GM12878 (cell line): ENCODE results near the gene TMEM209. TPM values are rescaled to one million over a fixed set of nuclear protein-coding genes. Genes with fewer than 3 reads are reported as not detected.

Experiments
- ASH2L ChIP-seq: fragments of 300-600, 200-600 bp; sonication (generic); IDR thresholded peaks from 2 replicates; pipeline ENCODE4 v1.6.1; 2017; ENCODE audit warnings: low read depth, mild to moderate bottlenecking, borderline replicate concordance
- ATF7 ChIP-seq: fragments of 450-650 bp; IDR thresholded peaks from 2 replicates; pipeline ENCODE4 v1.6.1; 2016; ENCODE audit warnings: low read depth, mild to moderate bottlenecking
- BHLHE40 ChIP-seq, 2 experiments: fragments of 450-650 bp in 1 of 2; IDR thresholded peaks; 2 replicates each; pipeline ENCODE4 v1.6.1; 2011 to 2017; ENCODE audit warnings: low read depth in 2 of 2, borderline replicate concordance in 1 of 2, improper control_type of control experiment in 1 of 2, low read length in 1 of 2, mild to moderate bottlenecking in 1 of 2
- BMI1 ChIP-seq: fragments of 450-650 bp; IDR thresholded peaks from 2 replicates; pipeline ENCODE4 v1.6.1; 2016; ENCODE audit warnings: mild to moderate bottlenecking, moderate library complexity, borderline replicate concordance
- BRCA1 ChIP-seq: IDR thresholded peaks from 2 replicates; pipeline ENCODE4 v1.6.1; 2011; ENCODE audit warnings: low read depth, low read length, improper control_type of control experiment
- CBFB ChIP-seq: IDR thresholded peaks from 2 replicates; pipeline ENCODE4 v1.6.1; 2016; ENCODE audit warnings: antibody characterized with exemption, low read depth
- CEBPB ChIP-seq, 2 experiments: fragments of 150-350 bp in 1 of 2; IDR thresholded peaks; 2 replicates each; pipeline ENCODE4 v1.6.1; 2012 to 2014; ENCODE audit warnings: low read depth in 2 of 2, low read length in 2 of 2, borderline replicate concordance in 1 of 2, inconsistent platforms in 1 of 2
- CREM ChIP-seq: IDR thresholded peaks from 2 replicates; pipeline ENCODE4 v1.6.1; 2014; ENCODE audit warnings: antibody characterized with exemption, low read depth
- E2F4 ChIP-seq: IDR thresholded peaks from 2 replicates; pipeline ENCODE4 v1.6.1; 2012; ENCODE audit warnings: low read depth, low read length, improper control_type of control experiment
- HDGF ChIP-seq: fragments of 450-650 bp; IDR thresholded peaks from 2 replicates; pipeline ENCODE4 v1.6.1; 2016; ENCODE audit warnings: antibody characterized with exemption
- JUNB ChIP-seq: IDR thresholded peaks from 2 replicates; pipeline ENCODE4 v1.6.1; 2016; ENCODE audit warnings: antibody characterized with exemption, mild to moderate bottlenecking
- MLLT1 ChIP-seq: fragments of 450-650 bp; IDR thresholded peaks from 2 replicates; pipeline ENCODE4 v1.6.1; 2016; ENCODE audit warnings: mild to moderate bottlenecking
- MYB ChIP-seq: fragments of 150-350 bp; IDR thresholded peaks from 2 replicates; pipeline ENCODE4 v1.6.1; 2014; ENCODE audit warnings: mild to moderate bottlenecking, low read depth, low read length, borderline replicate concordance
- NFXL1 ChIP-seq: fragments of 450-650 bp; IDR thresholded peaks from 2 replicates; pipeline ENCODE4 v1.6.1; 2017; ENCODE audit warnings: antibody characterized with exemption, mild to moderate bottlenecking, borderline replicate concordance
- POLR2AphosphoS5 ChIP-seq: IDR thresholded peaks from 2 replicates; pipeline ENCODE4 v1.6.1; 2011; ENCODE audit warnings: mild to moderate bottlenecking, low read length, inconsistent platforms
- RAD21 ChIP-seq: IDR thresholded peaks from 2 replicates; pipeline ENCODE4 v1.6.1; 2011; ENCODE audit warnings: mild to moderate bottlenecking, low read depth, low read length, moderate library complexity; ENCODE audit not compliant: insufficient read depth
- RB1 ChIP-seq: fragments of 450-650 bp; formaldehyde crosslinking; IDR thresholded peaks from 2 replicates; pipeline ENCODE4 v1.6.1; 2017; ENCODE audit warnings: mild to moderate bottlenecking, borderline replicate concordance
- RFX5 ChIP-seq: IDR thresholded peaks from 2 replicates; pipeline ENCODE4 v1.6.1; 2011; ENCODE audit warnings: low read depth, low read length, improper control_type of control experiment
- STAT3 ChIP-seq: IDR thresholded peaks from 2 replicates; pipeline ENCODE4 v1.6.1; 2011; ENCODE audit warnings: low read depth, low read length, improper control_type of control experiment
- TARDBP ChIP-seq: IDR thresholded peaks from 2 replicates; pipeline ENCODE4 v1.6.1; 2016; ENCODE audit warnings: borderline replicate concordance
- TCF3 ChIP-seq: IDR thresholded peaks from 2 replicates; pipeline ENCODE4 v1.6.1; 2012; ENCODE audit warnings: low read depth, mild to moderate bottlenecking, low read length, borderline replicate concordance; ENCODE audit not compliant: insufficient read depth
- YBX1 ChIP-seq: fragments of 450-650 bp; IDR thresholded peaks from 2 replicates; pipeline ENCODE4 v1.6.1; 2016; ENCODE audit warnings: antibody characterized with exemption
- YY1 ChIP-seq: IDR thresholded peaks from 2 replicates; pipeline ENCODE4 v1.6.1; 2011; ENCODE audit warnings: low read depth, mild to moderate bottlenecking, low read length
- ZNF687 ChIP-seq: fragments of 450-650 bp; IDR thresholded peaks from 2 replicates; pipeline ENCODE4 v1.6.1; 2017; ENCODE audit warnings: mild to moderate bottlenecking, moderate library complexity
- polyA plus RNA-seq, 11 experiments: library from polyadenylated mRNA; depleted of rRNA in 4 of 11; unstranded in 6 of 11; stranded (reverse) in 5 of 11; fragments of >200 nt; fragmentation: Nextera tagmentation in 4 of 11; fragmentation: Illumina TruSeq in 1 of 11; extraction: Ambion mirVana in 4 of 11; extraction: Trizol in 1 of 11; gene quantifications; 1 replicate in 1 of 11; 2 replicates in 10 of 11; pipeline versions ENCODE4 v1.2.1 to v1.2.3, GENCODE V29; 2011 to 2016; ENCODE audit warnings: inconsistent platforms in 2 of 11, missing spikeins in 2 of 11, low read depth in 1 of 11
- total RNA-seq, 4 experiments: library from RNA; depleted of rRNA in 3 of 4; stranded (reverse); fragments of >200 nt in 3 of 4; fragmentation: Illumina TruSeq in 1 of 4; extraction: Trizol in 1 of 4; gene quantifications; 2 replicates each; pipeline versions ENCODE4 v1.2.1 to v1.2.3, GENCODE V29; 2013 to 2021

The TMEM209 gene
- total and polyA plus RNA-seq, 10 of the 15 experiments (the other 5 are each of a cell fraction or from before 2014, with no cell fraction given) = 22.1 to 41.2 (median 35.1) TPM

- peak; percentile 25; the same call in 1 of the 2 replicates for TF ChIP-seq CREM
- TF ChIP-seq POLR2AphosphoS5 = peak; percentile 99
- TF ChIP-seq ASH2L = no peak
- peak; percentile 98 for TF ChIP-seq MLLT1
- no peak for TF ChIP-seq JUNB
- peak; percentile 90 for TF ChIP-seq YY1
- TF ChIP-seq RFX5 = no peak
- peak; percentile 89; the same call in 1 of the 2 replicates for TF ChIP-seq BMI1
- 0 out of 2 replicates have a peak, but pooled peaks have one; percentile 52 for TF ChIP-seq E2F4
- TF ChIP-seq NFXL1 = no peak
- no peak for TF ChIP-seq RAD21
- 0 out of 2 replicates have a peak, but pooled peaks have one; percentile 45 for TF ChIP-seq ZNF687
- TF ChIP-seq STAT3 = no peak
- TF ChIP-seq TARDBP = no peak
- TF ChIP-seq HDGF = 0 out of 2 replicates have a peak, but pooled peaks have one; percentile 20
- no peak for TF ChIP-seq CEBPB (IDR thresholded peaks at IDR 0.05; ENCODE audit: borderline replicate concordance in 1 of 2, low read depth in 2 of 2, low read length in 2 of 2)
- peak; percentile 83 for TF ChIP-seq RB1
- TF ChIP-seq TCF3 = no peak
- no peak; the same call in 1 of the 2 replicates for TF ChIP-seq ATF7
- 0 out of 2 replicates have a peak, but pooled peaks have one; percentile 47 for TF ChIP-seq MYB
- TF ChIP-seq BHLHE40 (IDR thresholded peaks at IDR 0.05; ENCODE audit: borderline replicate concordance in 1 of 2, low read depth in 2 of 2, low read length in 1 of 2) = 0 out of 4 replicates have a peak, but pooled peaks of 1 of the 2 experiments have one; percentile 15
- peak; percentile 99 for TF ChIP-seq BRCA1
- TF ChIP-seq CBFB = peak; percentile 99
- TF ChIP-seq YBX1 = no peak
These were observed at the start of gene TMEM209 (continued) for GRCh38 chr7:130205084-130205947.
